Chondrocyte (in vitro differentiated cells): ENCODE data around the gene DEPDC1B. TPM values are rescaled to one million over a fixed set of nuclear protein-coding genes. Genes with fewer than 3 reads are reported as not detected.

Experiments
- DNase-seq: peaks from one replicate; pipeline ENCODE4 v3.0.0; 2021; ENCODE audit warnings: mixed read lengths, low spot score
- H3K27ac Mint-ChIP-seq: one replicate; pipeline ENCODE4 v1.8.0; 2021; ENCODE audit warnings: mild to moderate bottlenecking, moderate library complexity, mixed read lengths; ENCODE audit not compliant: unreplicated experiment
- H3K27me3 Mint-ChIP-seq: 2 replicates; pipeline ENCODE4 v1.8.0; 2021; ENCODE audit warnings: low read depth, mixed read lengths
- H3K36me3 Mint-ChIP-seq: 2 replicates; pipeline ENCODE4 v1.8.0; 2021; ENCODE audit warnings: low read depth, mixed read lengths
- H3K4me1 Mint-ChIP-seq: 2 replicates; pipeline ENCODE4 v1.8.0; 2021; ENCODE audit warnings: low read depth, mild to moderate bottlenecking, mixed read lengths
- H3K4me3 Mint-ChIP-seq: one replicate; pipeline ENCODE4 v1.8.0; 2021; ENCODE audit warnings: mild to moderate bottlenecking, moderate library complexity, mixed read lengths; ENCODE audit not compliant: unreplicated experiment
- H3K9me3 Mint-ChIP-seq: 2 replicates; pipeline ENCODE4 v1.8.0; 2021; ENCODE audit warnings: low read depth, mixed read lengths
- CTCF ChIP-seq: fragments of 200-600 bp; sonication (generic); IDR thresholded peaks from 2 replicates; pipeline ENCODE4 v1.5.0; 2021; ENCODE audit warnings: antibody characterized with exemption, mild to moderate bottlenecking, moderate library complexity
- total RNA-seq: library from RNA; stranded (reverse); gene quantifications from 3 replicates; pipeline ENCODE4 v1.2.1, GENCODE V29; 2021

Gene DEPDC1B
- total RNA-seq, 1 donor from 2014 or later = 1.2 TPM

- Mint-ChIP-seq H3K27ac (peak overlapping the region; percentile 47), H3K4me3 (no peak overlapping the region), H3K9me3 (peaks cover 8% of the 10 kb centered on the region), H3K27me3 (no peaks in the 10 kb centered on the region), H3K4me1 (peaks cover 10% of the 10 kb centered on the region), H3K36me3 (peaks cover 2% of the 10 kb centered on the region)
- no peak for TF ChIP-seq CTCF
- no peak for DNase-seq
Observed at GRCh38 chr5:60639544-60639943, 60.4 kb downstream of the DEPDC1B start.

- TF ChIP-seq CTCF = no peak
- no peak overlapping the region for H3K27ac Mint-ChIP-seq
- H3K36me3 Mint-ChIP-seq = peaks cover 2% of the 10 kb centered on the region
- no peak for DNase-seq
- H3K4me1 Mint-ChIP-seq = peaks cover 18% of the 10 kb centered on the region
- H3K9me3 Mint-ChIP-seq = peaks cover 8% of the 10 kb centered on the region
- no peak overlapping the region for H3K4me3 Mint-ChIP-seq
- no peaks in the 10 kb centered on the region for H3K27me3 Mint-ChIP-seq
Observed at GRCh38 chr5:60638300-60638699, 61.7 kb downstream of the DEPDC1B start.

- TF ChIP-seq CTCF = no peak
- Mint-ChIP-seq H3K4me1 (peaks cover 28% of the 10 kb centered on the region), H3K9me3 (peaks cover 8% of the 10 kb centered on the region), H3K36me3 (peaks cover 2% of the 10 kb centered on the region), H3K27me3 (no peaks in the 10 kb centered on the region), H3K27ac (no peak overlapping the region), H3K4me3 (no peak overlapping the region)
- no peak for DNase-seq
Observed at GRCh38 chr5:60636644-60637043, 63.3 kb downstream of the DEPDC1B start.

- TF ChIP-seq CTCF = no peak
- no peaks in the 10 kb centered on the region for H3K27me3 Mint-ChIP-seq
- no peak overlapping the region for H3K27ac Mint-ChIP-seq
- DNase-seq = no peak
- peaks cover 28% of the 10 kb centered on the region for H3K4me1 Mint-ChIP-seq
- H3K4me3 Mint-ChIP-seq = no peak overlapping the region
- H3K36me3 Mint-ChIP-seq = peaks cover 2% of the 10 kb centered on the region
- peaks cover 8% of the 10 kb centered on the region for H3K9me3 Mint-ChIP-seq
Observed at GRCh38 chr5:60636001-60636400, 64.0 kb downstream of the DEPDC1B start.

GRCh38 chr5:60634051-60634450 is 65.9 kb downstream of the DEPDC1B start:
- H3K27me3 Mint-ChIP-seq = no peaks in the 10 kb centered on the region
- peaks cover 8% of the 10 kb centered on the region for H3K9me3 Mint-ChIP-seq
- peaks cover 20% of the 10 kb centered on the region for H3K4me1 Mint-ChIP-seq
- H3K4me3 Mint-ChIP-seq = no peak overlapping the region
- no peak for DNase-seq
- H3K27ac Mint-ChIP-seq = no peak overlapping the region
- TF ChIP-seq CTCF = no peak
- H3K36me3 Mint-ChIP-seq = peaks cover 4% of the 10 kb centered on the region
